ENCODE measurements around the gene SMIM1.

The SMIM1 gene

GRCh38 chr1:3736131-3736561 lies 36.4 kb upstream of the SMIM1 start:
- TF ChIP-seq, protein P1, sequence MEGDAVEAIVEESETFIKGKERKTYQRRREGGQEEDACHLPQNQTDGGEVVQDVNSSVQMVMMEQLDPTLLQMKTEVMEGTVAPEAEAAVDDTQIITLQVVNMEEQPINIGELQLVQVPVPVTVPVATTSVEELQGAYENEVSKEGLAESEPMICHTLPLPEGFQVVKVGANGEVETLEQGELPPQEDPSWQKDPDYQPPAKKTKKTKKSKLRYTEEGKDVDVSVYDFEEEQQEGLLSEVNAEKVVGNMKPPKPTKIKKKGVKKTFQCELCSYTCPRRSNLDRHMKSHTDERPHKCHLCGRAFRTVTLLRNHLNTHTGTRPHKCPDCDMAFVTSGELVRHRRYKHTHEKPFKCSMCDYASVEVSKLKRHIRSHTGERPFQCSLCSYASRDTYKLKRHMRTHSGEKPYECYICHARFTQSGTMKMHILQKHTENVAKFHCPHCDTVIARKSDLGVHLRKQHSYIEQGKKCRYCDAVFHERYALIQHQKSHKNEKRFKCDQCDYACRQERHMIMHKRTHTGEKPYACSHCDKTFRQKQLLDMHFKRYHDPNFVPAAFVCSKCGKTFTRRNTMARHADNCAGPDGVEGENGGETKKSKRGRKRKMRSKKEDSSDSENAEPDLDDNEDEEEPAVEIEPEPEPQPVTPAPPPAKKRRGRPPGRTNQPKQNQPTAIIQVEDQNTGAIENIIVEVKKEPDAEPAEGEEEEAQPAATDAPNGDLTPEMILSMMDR (IDR thresholded peaks at IDR 0.05; ENCODE audit: low read depth, low read length, poor library complexity, severe bottlenecking), result no peak
- no peak for TF ChIP-seq EZH2phosphoT487 (IDR thresholded peaks at IDR 0.05; ENCODE audit: borderline replicate concordance, low read length)
- H3K27ac ChIP-seq (ENCODE audit: low read depth, low read length), result no peak overlapping the region
- no peaks in the 10 kb centered on the region for H3F3A ChIP-seq (ENCODE audit: control insufficient read depth, insufficient read depth)
- H3K27me3 ChIP-seq (ENCODE audit: control insufficient read depth, low read length), result no peaks in the 10 kb centered on the region
- no peak overlapping the region for H3K4me2 ChIP-seq (ENCODE audit: low read length)
- no peaks in the 10 kb centered on the region for H3K4me1 ChIP-seq (ENCODE audit: control insufficient read depth, low read length)
- H3K4me3 ChIP-seq (ENCODE audit: low read length), result no peak overlapping the region
- no peaks in the 10 kb centered on the region for H3K9me2 ChIP-seq (replicated peaks; ENCODE audit: control insufficient read depth, low read length)
- H4K20me1 ChIP-seq (ENCODE audit: control insufficient read depth, insufficient read depth, low read depth, low read length), result no peaks in the 10 kb centered on the region
- H3K9me3 ChIP-seq (ENCODE audit: control insufficient read depth, insufficient read depth, low read length), result no peaks in the 10 kb centered on the region
- H3K79me2 ChIP-seq (ENCODE audit: control insufficient read depth, low read length), result no peaks in the 10 kb centered on the region
- H3K36me3 ChIP-seq (ENCODE audit: control insufficient read depth, low read length), result no peaks in the 10 kb centered on the region

DNA sequence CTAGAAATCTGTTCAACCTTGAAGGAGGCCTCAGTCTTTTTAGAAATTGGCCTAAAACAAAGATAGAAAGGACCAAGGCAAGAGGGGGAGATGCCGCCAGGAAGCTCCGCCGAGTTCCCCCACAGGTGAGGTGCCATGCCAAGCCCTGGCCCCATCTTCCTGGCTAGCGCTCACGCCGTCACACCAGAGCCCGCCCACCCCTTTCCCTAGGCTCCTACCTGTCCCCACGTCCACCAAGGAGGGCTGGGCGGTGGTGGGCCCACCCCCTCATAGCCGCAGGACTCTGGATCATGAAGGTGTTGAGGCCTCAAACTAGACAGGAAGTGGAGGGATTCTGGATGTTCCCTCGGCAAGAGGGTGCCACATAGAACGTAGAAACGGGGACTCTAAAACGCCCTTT lies 35.8 kb upstream of the SMIM1 start:
- H4K20me1 ChIP-seq (ENCODE audit: control insufficient read depth, insufficient read depth, low read depth, low read length), result no peaks in the 10 kb centered on the region
- H3K4me3 ChIP-seq (ENCODE audit: low read length), result no peak overlapping the region
- H3K4me1 ChIP-seq (ENCODE audit: control insufficient read depth, low read length), result no peaks in the 10 kb centered on the region
- no peak overlapping the region for H3K4me2 ChIP-seq (ENCODE audit: low read length)
- no peaks in the 10 kb centered on the region for H3K36me3 ChIP-seq (ENCODE audit: control insufficient read depth, low read length)
- no peaks in the 10 kb centered on the region for H3K9me2 ChIP-seq (replicated peaks; ENCODE audit: control insufficient read depth, low read length)
- no peaks in the 10 kb centered on the region for H3K79me2 ChIP-seq (ENCODE audit: control insufficient read depth, low read length)
- no peaks in the 10 kb centered on the region for H3K9me3 ChIP-seq (ENCODE audit: control insufficient read depth, insufficient read depth, low read length)
- H3K27ac ChIP-seq (ENCODE audit: low read depth, low read length), result no peak overlapping the region
- H3F3A ChIP-seq (ENCODE audit: control insufficient read depth, insufficient read depth), result no peaks in the 10 kb centered on the region
- H3K27me3 ChIP-seq (ENCODE audit: control insufficient read depth, low read length), result no peaks in the 10 kb centered on the region
- TF ChIP-seq EZH2phosphoT487 (IDR thresholded peaks at IDR 0.05; ENCODE audit: borderline replicate concordance, low read length), result no peak
- TF ChIP-seq, protein P1 (IDR thresholded peaks at IDR 0.05; ENCODE audit: low read depth, low read length, poor library complexity, severe bottlenecking), result no peak

GRCh38 chr1:3738943-3739342 lies 33.6 kb upstream of the SMIM1 start:
- H3K79me2 ChIP-seq (ENCODE audit: control insufficient read depth, low read length), result no peaks in the 10 kb centered on the region
- TF ChIP-seq EZH2phosphoT487 (IDR thresholded peaks at IDR 0.05; ENCODE audit: borderline replicate concordance, low read length), result no peak
- TF ChIP-seq, protein P1 (IDR thresholded peaks at IDR 0.05; ENCODE audit: low read depth, low read length, poor library complexity, severe bottlenecking), result no peak
- no peaks in the 10 kb centered on the region for H3K36me3 ChIP-seq (ENCODE audit: control insufficient read depth, low read length)
- no peaks in the 10 kb centered on the region for H3K9me2 ChIP-seq (replicated peaks; ENCODE audit: control insufficient read depth, low read length)
- H3K4me1 ChIP-seq (ENCODE audit: control insufficient read depth, low read length), result no peaks in the 10 kb centered on the region
- no peaks in the 10 kb centered on the region for H3K9me3 ChIP-seq (ENCODE audit: control insufficient read depth, insufficient read depth, low read length)
- no peaks in the 10 kb centered on the region for H3F3A ChIP-seq (ENCODE audit: control insufficient read depth, insufficient read depth)
- no peak overlapping the region for H3K27ac ChIP-seq (ENCODE audit: low read depth, low read length)
- no peak overlapping the region for H3K4me3 ChIP-seq (ENCODE audit: low read length)
- no peaks in the 10 kb centered on the region for H3K27me3 ChIP-seq (ENCODE audit: control insufficient read depth, low read length)
- no peak overlapping the region for H3K4me2 ChIP-seq (ENCODE audit: low read length)
- H4K20me1 ChIP-seq (ENCODE audit: control insufficient read depth, insufficient read depth, low read depth, low read length), result no peaks in the 10 kb centered on the region

GRCh38 chr1:3740042-3740441 lies 32.5 kb upstream of the SMIM1 start:
- no peak overlapping the region for H3K27ac ChIP-seq (ENCODE audit: low read depth, low read length)
- no peak overlapping the region for H3K4me3 ChIP-seq (ENCODE audit: low read length)
- H3K36me3 ChIP-seq (ENCODE audit: control insufficient read depth, low read length), result no peaks in the 10 kb centered on the region
- no peaks in the 10 kb centered on the region for H3K9me3 ChIP-seq (ENCODE audit: control insufficient read depth, insufficient read depth, low read length)
- H3K4me2 ChIP-seq (ENCODE audit: low read length), result no peak overlapping the region
- no peaks in the 10 kb centered on the region for H3K27me3 ChIP-seq (ENCODE audit: control insufficient read depth, low read length)
- H3K9me2 ChIP-seq (replicated peaks; ENCODE audit: control insufficient read depth, low read length), result no peaks in the 10 kb centered on the region
- no peaks in the 10 kb centered on the region for H4K20me1 ChIP-seq (ENCODE audit: control insufficient read depth, insufficient read depth, low read depth, low read length)
- TF ChIP-seq, protein P1 (IDR thresholded peaks at IDR 0.05; ENCODE audit: low read depth, low read length, poor library complexity, severe bottlenecking), result no peak
- TF ChIP-seq EZH2phosphoT487 (IDR thresholded peaks at IDR 0.05; ENCODE audit: borderline replicate concordance, low read length), result no peak
- H3K79me2 ChIP-seq (ENCODE audit: control insufficient read depth, low read length), result no peaks in the 10 kb centered on the region
- no peaks in the 10 kb centered on the region for H3K4me1 ChIP-seq (ENCODE audit: control insufficient read depth, low read length)
- no peaks in the 10 kb centered on the region for H3F3A ChIP-seq (ENCODE audit: control insufficient read depth, insufficient read depth)
